Activated T-cell treated with anti-CD3 and anti-CD28 coated beads for 48 hours (primary cell): ENCODE results near the gene PKDREJ.
"Not testable (repeated sequence)": the region's sequence is repeated elsewhere in the genome, so short reads cannot be mapped to it uniquely, and the experiment has no call there.

Source experiments
- DNase-seq: peaks from one replicate; pipeline ENCODE4 v3.0.0-alpha.2; 2020; ENCODE audit warnings: low read depth

Gene PKDREJ

GRCh38 chr22:46264520-46264919 is 1.4 kb upstream of the PKDREJ start:
- DNase-seq, result not testable (repeated sequence)

- DNase-seq, result peak; percentile 33
Measured at GRCh38 chr22:46262449-46263215, 511 bp downstream of the PKDREJ start.

- no peak for DNase-seq
Measured at GRCh38 chr22:46260038-46260437, 3.1 kb downstream of the PKDREJ start.

- no peak for DNase-seq
Measured at GRCh38 chr22:46259374-46259773, 3.8 kb downstream of the PKDREJ start.

- DNase-seq, result no peak
Measured at GRCh38 chr22:46256358-46256958, 6.7 kb downstream of the PKDREJ start.

GRCh38 chr22:46251816-46252380 is 11.2 kb downstream of the PKDREJ start:
- DNase-seq, result no peak

- DNase-seq, result no peak
Measured at GRCh38 chr22:46251266-46251665, 11.9 kb downstream of the PKDREJ start.

GRCh38 chr22:46250783-46251125 is 12.4 kb downstream of the PKDREJ start:
- no peak for DNase-seq

- DNase-seq, result peak; percentile 90
Measured at GRCh38 chr22:46250035-46250782, 12.9 kb downstream of the PKDREJ start, which contains the start of gene CDPF1. CDPF1 (minus strand) TSS chr22:46250293; CDS start chr22:46248284, 2,009 bp downstream.

- no peak for DNase-seq
Measured at GRCh38 chr22:46247443-46247975, 15.6 kb downstream of the PKDREJ start.

GRCh38 chr22:46246178-46246577 is 17.0 kb downstream of the PKDREJ start:
- DNase-seq, result no peak

- DNase-seq, result no peak
Measured at GRCh38 chr22:46245511-46245910, 17.6 kb downstream of the PKDREJ start.

GRCh38 chr22:46244771-46245170 is 18.4 kb downstream of the PKDREJ start:
- DNase-seq, result no peak

- no peak for DNase-seq
Measured at GRCh38 chr22:46242076-46242475, 21.1 kb downstream of the PKDREJ start.

GRCh38 chr22:46241396-46242007 is 21.6 kb downstream of the PKDREJ start:
- no peak for DNase-seq

- no peak for DNase-seq
Measured at GRCh38 chr22:46240907-46241306, 22.2 kb downstream of the PKDREJ start.

GRCh38 chr22:46240506-46240905 is 22.6 kb downstream of the PKDREJ start:
- DNase-seq, result no peak

GRCh38 chr22:46240073-46240472 is 23.1 kb downstream of the PKDREJ start:
- DNase-seq, result no peak

- no peak for DNase-seq
Measured at GRCh38 chr22:46239261-46240048, 23.7 kb downstream of the PKDREJ start.

GRCh38 chr22:46238541-46238940 is 24.6 kb downstream of the PKDREJ start:
- DNase-seq, result no peak

GRCh38 chr22:46237453-46238124 is 25.6 kb downstream of the PKDREJ start:
- DNase-seq, result no peak
